Effector CD8-positive, alpha-beta T cell (primary cell): ENCODE measurements around the gene ZNF311.
"Not testable (repeated sequence)": the region's sequence is repeated elsewhere in the genome, so short reads cannot be mapped to it uniquely, and the experiment has no call there.

Source experiments
- DNase-seq: peaks from one replicate; lab custom pipeline; 2025; lab: John Stamatoyannopoulos, UW

The ZNF311 gene

GRCh38 chr6:28982476-28983266 lies 22.4 kb downstream of the ZNF311 start:
- no peak for DNase-seq

- peak; percentile 65 for DNase-seq
These were observed 23.2 kb downstream of the ZNF311 start for GRCh38 chr6:28981833-28982475.

- DNase-seq = peak; percentile 66
These were observed 23.7 kb downstream of the ZNF311 start for GRCh38 chr6:28981431-28981832.

DNA sequence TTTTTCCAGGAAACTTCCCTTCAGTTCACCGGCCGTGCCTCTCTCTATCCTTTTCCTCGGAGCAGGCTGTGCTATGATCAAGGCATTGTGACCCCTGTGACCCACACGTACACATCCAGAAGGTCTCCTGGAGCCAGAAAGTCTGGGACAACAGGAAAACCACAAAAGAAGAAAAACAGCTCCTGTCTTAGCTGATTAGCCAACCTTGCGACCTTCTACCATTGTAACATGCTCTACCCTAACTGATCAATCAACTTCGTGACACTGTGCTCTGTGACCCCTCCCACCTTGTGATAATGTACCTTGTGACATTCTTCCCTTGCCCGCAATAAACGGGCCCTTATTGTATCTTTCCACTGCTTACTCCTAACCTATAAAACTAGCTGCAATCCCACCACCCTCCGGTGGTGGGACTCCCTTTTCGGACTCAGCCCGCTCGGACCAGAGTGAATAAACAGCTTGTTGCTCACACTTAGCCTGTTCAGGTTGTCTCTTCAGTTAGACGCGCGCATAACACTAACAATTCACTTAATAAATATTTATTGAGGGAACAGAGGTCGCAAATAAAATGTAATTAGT lies 24.2 kb downstream of the ZNF311 start:
- peak; percentile 13 for DNase-seq

DNA sequence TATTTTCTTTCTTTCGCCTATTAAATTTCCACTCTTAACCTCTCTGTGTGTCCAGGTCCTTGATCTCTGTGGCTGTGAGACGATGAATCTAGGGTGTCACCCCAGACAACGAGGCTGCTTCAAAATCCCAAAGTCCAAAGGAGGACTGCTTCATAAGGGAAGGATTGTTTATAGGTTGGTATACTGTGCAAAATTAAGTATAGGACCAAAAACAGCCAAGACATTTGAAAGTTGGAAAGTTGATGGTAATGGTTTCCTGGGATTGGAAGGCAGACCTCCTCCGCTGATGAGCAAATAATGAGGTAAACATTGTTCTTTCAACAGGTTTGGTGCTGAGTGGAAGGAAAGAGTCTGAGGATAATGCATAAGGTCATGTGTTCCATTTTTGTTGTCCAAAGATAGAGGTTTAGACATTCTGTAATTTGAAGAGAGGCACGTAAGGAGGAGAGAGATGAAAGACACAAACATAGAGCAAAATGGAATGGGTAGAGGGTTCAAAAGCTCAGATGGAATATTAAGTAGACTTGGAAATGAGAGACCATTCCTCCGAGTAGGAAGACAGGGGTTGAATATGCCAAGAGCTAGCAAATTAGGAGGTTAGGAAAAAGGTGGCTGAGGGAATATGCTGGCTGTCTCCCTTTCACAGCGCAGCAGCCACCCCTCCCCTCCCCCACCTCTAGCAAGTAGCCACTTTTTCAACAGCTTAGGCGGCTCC lies 24.8 kb downstream of the ZNF311 start:
- DNase-seq = no peak

GRCh38 chr6:28979679-28980078 lies 25.4 kb downstream of the ZNF311 start:
- DNase-seq = no peak

GRCh38 chr6:28978959-28979561 lies 26.1 kb downstream of the ZNF311 start:
- DNase-seq = no peak

DNA sequence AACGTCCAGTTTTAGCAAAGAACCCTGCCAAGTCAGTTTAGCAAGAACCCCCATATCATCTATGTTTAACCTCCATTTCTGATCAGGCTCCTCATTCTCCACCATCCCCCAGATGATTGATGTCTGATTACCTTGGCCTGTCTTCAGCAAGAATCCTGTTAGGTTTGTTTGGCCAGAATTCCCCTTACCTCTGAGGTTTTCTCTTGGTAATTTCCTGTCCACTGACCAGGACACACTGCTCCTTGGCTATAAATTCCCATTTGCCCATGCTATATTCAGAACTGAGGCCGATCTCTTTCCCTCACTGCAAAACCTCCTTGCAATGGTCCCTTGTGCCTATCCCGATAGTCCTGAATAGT lies 27.0 kb downstream of the ZNF311 start:
- DNase-seq = no peak

GRCh38 chr6:28977341-28978132 lies 27.6 kb downstream of the ZNF311 start:
- no peak for DNase-seq

DNA sequence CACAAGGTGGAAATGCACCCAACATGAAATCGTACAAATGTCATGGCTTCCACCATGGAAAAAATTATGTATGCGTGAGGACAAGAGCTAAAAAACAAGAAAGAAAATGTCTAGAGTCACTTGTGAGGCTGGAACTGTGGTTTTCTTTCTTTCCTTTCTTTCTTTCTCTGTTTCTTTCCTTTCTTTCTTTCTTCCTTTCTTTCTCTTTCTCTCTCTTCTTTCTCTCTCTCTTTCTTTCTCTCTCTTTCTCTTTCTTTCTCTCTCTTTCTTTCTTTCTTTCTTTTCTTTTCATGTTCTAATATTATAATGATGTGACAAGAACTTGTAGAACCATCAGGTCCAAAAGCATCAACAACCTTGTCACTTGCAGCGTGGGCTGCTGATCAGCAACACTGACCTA lies 28.4 kb downstream of the ZNF311 start:
- DNase-seq = no peak

- no peak for DNase-seq
These were observed 30.6 kb downstream of the ZNF311 start for GRCh38 chr6:28974505-28974904.

DNA sequence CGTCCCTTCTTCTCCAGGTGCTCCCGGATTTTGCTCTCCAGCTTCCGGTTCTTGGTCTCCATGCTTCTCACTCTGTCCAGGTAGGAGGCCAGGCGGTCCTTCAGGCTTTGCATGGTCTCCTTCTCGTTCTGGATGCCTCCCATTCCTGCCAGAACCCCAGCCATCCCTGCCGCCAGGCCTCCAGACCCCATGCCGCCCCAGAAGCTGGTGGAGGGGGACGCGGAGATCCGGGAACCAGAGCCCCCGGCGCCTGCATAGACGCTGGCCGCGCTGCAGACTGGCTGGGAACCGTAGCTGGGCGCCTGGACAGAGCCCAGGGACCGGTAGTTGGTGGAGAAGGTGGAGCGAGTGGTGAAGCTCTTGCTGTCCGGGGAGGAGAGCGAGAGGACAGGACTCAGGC lies 35.1 kb downstream of the ZNF311 start:
- DNase-seq = not testable (repeated sequence)

- no peak for DNase-seq
These were observed 36.0 kb downstream of the ZNF311 start for GRCh38 chr6:28969129-28969528.

GRCh38 chr6:28968476-28968875 lies 36.6 kb downstream of the ZNF311 start:
- no peak for DNase-seq

GRCh38 chr6:28965706-28966105 lies 39.4 kb downstream of the ZNF311 start:
- no peak for DNase-seq

- no peak for DNase-seq
These were observed 44.1 kb downstream of the ZNF311 start for GRCh38 chr6:28960846-28961500.

GRCh38 chr6:28958561-28959243 lies 46.4 kb downstream of the ZNF311 start:
- not testable (repeated sequence) for DNase-seq

DNA sequence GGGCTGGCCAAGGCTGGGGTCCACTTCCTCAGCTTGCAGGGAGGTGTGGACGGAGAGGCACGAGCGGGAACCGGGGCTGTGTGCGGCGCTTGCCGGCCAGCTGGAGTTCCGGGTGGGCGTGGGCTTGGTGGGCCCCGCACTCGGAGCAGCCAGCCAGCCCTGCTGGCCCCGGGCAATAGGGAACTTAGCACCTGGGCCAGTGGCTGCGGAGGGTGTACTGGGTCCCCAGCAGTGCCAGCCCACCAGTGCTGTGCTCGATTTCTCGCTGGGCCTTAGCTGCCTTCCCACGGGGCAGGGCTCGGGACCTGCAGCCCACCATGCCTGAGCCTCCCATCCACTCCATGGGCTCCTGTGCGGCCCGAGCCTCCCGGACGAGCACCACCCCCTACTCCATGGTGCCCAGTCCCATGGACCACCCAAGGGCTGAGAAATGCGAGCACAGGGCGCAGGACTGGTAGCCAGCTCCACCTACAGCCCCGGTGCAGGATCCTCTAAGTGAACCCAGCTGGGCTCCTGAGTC lies 47.3 kb downstream of the ZNF311 start:
- DNase-seq = not testable (repeated sequence)

DNA sequence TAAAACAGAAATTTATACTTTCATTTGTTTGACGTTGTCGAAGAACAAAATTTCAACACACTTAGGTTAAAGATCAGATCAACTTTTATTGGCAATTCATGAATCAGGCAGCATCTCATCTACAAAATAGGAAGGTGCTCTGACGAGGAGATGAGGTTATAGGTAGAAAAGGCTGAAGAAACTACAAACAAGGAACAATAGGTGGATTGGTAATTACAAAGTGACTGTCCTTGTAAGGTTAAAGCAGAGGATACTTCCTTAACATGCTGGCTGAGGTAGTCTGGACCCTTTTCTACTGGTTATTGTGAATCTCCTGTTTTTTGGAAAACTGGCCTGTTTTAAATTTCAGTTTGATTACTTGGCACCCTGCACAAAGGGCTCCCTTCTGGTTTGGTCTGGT lies 48.8 kb downstream of the ZNF311 start:
- no peak for DNase-seq
